GM20000 (cell line): Measurements from ENCODE around the gene PPP2R2D.

Source experiments
- DNase-seq: peaks from one replicate; pipeline ENCODE4 v3.0.0; 2012; ENCODE audit warnings: low spot score
- TF ChIP-seq, protein P1 (sequence below): IDR thresholded peaks from 2 replicates; pipeline ENCODE4 v1.5.1; 2012; ENCODE audit warnings: mild to moderate bottlenecking, control low read depth; ENCODE audit errors: extremely low read depth, missing control alignments

The PPP2R2D gene

DNA sequence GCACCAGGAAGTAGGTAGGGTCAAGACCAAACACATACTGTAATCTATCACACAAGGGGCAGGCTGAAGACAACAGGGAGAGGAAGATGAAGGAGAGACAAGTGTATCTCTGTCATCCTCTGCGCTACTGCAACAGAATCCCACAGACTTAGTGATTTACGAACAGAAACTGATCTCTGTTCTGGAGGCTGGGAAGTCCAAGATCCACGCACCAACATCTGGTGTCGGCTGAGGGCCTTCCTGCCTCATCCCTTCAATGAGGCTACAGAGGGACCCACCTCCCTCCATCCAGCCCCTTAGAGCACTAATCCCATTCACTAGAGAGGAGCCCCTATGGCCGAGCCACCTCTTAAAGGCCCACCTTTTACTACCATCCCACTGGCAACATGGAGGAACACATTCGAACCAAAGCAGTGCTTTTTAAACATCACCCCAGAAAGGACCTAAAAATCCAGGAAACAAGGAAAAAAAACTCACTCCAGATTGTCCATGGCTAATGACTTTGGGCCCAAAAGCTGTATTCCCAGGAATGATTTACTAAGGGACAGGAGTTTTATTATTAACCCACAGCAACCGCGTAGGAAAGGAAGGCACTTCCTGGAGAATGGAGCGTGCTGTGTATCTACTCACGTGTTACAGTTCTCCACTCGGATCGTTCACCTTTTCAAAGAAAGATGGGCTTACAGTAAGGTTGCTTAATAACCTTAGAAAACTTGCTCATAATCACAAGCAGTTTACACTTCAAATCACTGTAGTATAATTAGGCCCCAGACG lies 76.7 kb downstream of the PPP2R2D start:
- no peak for DNase-seq
- TF ChIP-seq, protein P1, sequence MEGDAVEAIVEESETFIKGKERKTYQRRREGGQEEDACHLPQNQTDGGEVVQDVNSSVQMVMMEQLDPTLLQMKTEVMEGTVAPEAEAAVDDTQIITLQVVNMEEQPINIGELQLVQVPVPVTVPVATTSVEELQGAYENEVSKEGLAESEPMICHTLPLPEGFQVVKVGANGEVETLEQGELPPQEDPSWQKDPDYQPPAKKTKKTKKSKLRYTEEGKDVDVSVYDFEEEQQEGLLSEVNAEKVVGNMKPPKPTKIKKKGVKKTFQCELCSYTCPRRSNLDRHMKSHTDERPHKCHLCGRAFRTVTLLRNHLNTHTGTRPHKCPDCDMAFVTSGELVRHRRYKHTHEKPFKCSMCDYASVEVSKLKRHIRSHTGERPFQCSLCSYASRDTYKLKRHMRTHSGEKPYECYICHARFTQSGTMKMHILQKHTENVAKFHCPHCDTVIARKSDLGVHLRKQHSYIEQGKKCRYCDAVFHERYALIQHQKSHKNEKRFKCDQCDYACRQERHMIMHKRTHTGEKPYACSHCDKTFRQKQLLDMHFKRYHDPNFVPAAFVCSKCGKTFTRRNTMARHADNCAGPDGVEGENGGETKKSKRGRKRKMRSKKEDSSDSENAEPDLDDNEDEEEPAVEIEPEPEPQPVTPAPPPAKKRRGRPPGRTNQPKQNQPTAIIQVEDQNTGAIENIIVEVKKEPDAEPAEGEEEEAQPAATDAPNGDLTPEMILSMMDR = no peak

GRCh38 chr10:131978366-131978765 lies 77.6 kb downstream of the PPP2R2D start:
- DNase-seq = no peak
- TF ChIP-seq, protein P1 = no peak

DNA sequence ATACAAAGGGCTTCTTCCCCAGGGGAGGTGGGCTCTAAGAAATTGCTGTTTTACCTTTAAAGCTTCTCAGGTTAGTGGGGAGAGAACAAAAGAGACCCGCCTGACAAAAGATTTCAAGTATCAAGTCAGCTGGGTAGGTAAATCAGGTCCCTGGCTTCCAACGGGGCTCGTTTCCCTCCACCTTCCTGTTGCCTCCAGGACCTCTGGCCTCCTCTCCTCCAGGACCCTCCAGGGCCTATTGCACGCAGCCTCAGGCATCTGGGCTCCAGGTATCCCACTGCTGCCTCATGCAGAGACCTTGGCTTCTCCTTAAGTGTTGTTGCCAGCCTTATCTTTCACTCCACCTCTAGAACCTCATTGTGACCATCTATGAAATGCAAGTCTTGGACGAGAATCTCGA lies 78.0 kb downstream of the PPP2R2D start:
- TF ChIP-seq, protein P1 = no peak

GRCh38 chr10:131979336-131979735 lies 78.5 kb downstream of the PPP2R2D start:
- TF ChIP-seq, protein P1 = no peak
- DNase-seq = no peak

More for the DNA sequence above, 78.0 kb downstream of the PPP2R2D start:
- DNase-seq = no peak

DNA sequence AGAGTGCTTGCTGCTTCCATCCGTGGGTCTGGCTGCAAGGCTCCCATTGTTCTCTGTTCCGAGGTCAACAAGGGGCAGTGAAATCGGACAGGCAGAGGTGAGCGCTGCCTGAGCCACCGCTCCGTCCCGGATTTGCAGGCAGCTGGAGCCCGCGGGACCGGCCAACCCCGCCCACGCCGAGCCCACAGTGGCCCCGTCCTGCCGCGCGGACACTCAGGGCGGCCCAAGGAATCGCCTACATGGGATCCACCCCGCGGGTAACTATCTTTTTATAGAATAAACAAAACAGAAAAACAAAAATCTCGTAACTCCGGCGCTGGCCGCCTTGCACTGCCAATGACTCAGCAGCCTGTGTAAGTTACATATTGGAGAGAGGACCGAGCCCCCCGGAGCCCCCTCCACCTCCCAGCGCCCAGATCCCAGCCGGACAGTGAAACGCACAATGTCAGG lies 79.0 kb downstream of the PPP2R2D start:
- no peak for DNase-seq
- TF ChIP-seq, protein P1 = no peak

GRCh38 chr10:131980321-131980720 lies 79.5 kb downstream of the PPP2R2D start:
- TF ChIP-seq, protein P1 = no peak
- DNase-seq = no peak

DNA sequence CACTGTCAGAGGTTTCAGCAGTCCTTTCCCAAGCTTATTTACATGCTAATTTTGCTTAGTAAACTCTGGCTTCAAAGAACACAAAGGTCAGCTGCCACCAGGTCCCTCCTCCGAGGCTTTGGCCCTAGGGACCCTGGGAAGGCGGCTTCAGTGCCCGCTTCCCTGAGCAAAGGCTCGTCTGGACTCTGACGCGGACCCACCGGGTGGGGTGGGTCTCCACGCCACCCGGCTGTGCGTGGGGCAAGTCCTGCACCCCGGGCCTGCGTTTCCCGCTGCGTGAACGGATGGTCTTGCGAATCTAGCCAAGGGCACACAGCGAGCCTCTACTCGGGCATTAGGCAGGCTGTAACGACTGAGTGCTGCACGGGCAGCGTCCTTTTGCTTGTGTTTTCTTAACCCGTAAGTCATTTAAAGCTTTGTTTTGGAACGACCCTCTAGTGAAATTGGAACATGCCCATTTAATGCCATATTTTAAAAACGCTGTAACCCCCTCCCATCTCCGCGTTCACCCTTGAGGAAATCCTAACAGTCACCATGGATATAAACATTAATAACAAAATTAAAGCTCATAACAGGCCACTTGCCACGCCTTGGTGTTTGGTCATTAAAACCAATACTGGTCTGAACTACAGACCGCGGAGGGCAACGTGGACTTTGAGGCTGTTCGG lies 80.1 kb downstream of the PPP2R2D start:
- TF ChIP-seq, protein P1 = no peak
- peak; percentile 59 for DNase-seq
